ENCODE data around the gene CLASRP.

DNA sequence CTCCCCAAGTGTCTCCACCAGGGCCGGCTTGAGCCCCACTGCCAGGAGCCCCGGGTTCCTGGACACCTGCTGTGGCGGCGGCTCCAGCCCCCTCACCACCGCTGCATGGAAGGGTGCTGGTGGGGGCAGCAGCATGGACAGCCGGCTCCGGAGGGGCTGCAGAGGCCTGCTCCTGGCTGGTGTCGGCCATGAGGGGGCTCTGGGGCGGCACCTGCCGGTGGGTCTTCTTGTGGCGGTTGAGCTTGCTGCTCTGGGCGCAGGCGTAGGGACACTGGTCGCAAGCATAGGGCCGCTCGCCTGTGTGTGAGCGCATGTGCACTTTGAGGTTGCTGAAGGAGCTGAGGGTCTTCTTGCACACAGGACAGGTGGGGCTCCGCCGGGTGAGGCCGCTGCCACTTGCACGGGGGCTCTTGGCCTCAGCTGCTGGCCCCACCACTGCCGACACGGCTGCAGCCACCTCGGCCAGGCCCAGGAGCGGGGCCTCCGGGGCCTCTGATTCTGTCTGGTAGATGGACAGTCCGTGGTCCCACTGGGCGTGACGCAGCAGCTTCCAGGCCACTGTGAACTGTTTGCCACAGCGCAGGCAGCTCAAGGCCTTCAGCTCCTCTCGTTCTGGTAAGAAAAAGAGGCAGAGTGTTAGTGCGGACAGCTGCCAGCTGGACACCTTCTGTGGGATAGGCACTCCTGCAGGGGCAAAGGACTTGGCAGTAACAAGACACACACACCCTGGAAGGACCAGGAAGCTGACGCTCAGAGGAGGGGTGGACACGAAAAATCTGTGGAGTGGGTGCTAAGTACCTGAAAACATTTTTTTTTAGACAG, 33.3 kb downstream of the CLASRP start:
- TF ChIP-seq, protein P1, sequence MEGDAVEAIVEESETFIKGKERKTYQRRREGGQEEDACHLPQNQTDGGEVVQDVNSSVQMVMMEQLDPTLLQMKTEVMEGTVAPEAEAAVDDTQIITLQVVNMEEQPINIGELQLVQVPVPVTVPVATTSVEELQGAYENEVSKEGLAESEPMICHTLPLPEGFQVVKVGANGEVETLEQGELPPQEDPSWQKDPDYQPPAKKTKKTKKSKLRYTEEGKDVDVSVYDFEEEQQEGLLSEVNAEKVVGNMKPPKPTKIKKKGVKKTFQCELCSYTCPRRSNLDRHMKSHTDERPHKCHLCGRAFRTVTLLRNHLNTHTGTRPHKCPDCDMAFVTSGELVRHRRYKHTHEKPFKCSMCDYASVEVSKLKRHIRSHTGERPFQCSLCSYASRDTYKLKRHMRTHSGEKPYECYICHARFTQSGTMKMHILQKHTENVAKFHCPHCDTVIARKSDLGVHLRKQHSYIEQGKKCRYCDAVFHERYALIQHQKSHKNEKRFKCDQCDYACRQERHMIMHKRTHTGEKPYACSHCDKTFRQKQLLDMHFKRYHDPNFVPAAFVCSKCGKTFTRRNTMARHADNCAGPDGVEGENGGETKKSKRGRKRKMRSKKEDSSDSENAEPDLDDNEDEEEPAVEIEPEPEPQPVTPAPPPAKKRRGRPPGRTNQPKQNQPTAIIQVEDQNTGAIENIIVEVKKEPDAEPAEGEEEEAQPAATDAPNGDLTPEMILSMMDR (conservative IDR thresholded peaks at IDR 0.05; ENCODE audit: low read length) = no peak
- no peak for TF ChIP-seq EZH2phosphoT487 (IDR thresholded peaks at IDR 0.05; ENCODE audit: borderline replicate concordance)
